Fibroblast of the conjunctiva (primary cell): ENCODE data around the gene PYY.
"Not testable (repeated sequence)": the region's sequence is repeated elsewhere in the genome, so short reads cannot be mapped to it uniquely, and the experiment has no call there.

Source experiments
- DNase-seq: peaks from one replicate; pipeline ENCODE4 v3.0.0-alpha.2; 2010; ENCODE audit warnings: low read depth

PYY gene

GRCh38 chr17:43945074-43945829, 8.5 kb downstream of the PYY start:
- no peak for DNase-seq

- DNase-seq: no peak
These were observed 11.6 kb downstream of the PYY start, which contains the start of gene PPY for GRCh38 chr17:43942051-43942685. Gene PPY (minus strand): TSS chr17:43942476. CDS start chr17:43941654, 822 bp downstream.

- no peak for DNase-seq
These were observed 13.1 kb downstream of the PYY start for GRCh38 chr17:43940630-43941029.

GRCh38 chr17:43939886-43940285, 13.9 kb downstream of the PYY start:
- DNase-seq: no peak

GRCh38 chr17:43939452-43939851, 14.3 kb downstream of the PYY start:
- not testable (repeated sequence) for DNase-seq

GRCh38 chr17:43938838-43939182, 14.9 kb downstream of the PYY start:
- no peak for DNase-seq

- DNase-seq: no peak
These were observed 17.3 kb downstream of the PYY start for GRCh38 chr17:43936434-43936833.

GRCh38 chr17:43935926-43936261, 17.8 kb downstream of the PYY start:
- no peak for DNase-seq

- no peak for DNase-seq
These were observed 18.4 kb downstream of the PYY start for GRCh38 chr17:43935204-43935925.

- no peak for DNase-seq
These were observed 20.8 kb downstream of the PYY start for GRCh38 chr17:43932923-43933322.

GRCh38 chr17:43932357-43932756, 21.4 kb downstream of the PYY start:
- DNase-seq: no peak

- DNase-seq: no peak
These were observed 22.6 kb downstream of the PYY start for GRCh38 chr17:43931062-43931571.

- DNase-seq: no peak
These were observed 25.1 kb downstream of the PYY start for GRCh38 chr17:43928609-43929008.

GRCh38 chr17:43927929-43928328, 25.8 kb downstream of the PYY start:
- DNase-seq: not testable (repeated sequence)

GRCh38 chr17:43927060-43927864, 26.5 kb downstream of the PYY start:
- no peak for DNase-seq

GRCh38 chr17:43924558-43924957, 29.2 kb downstream of the PYY start:
- DNase-seq: no peak

GRCh38 chr17:43920500-43921095, 33.1 kb downstream of the PYY start:
- no peak for DNase-seq

- DNase-seq: no peak
These were observed 35.7 kb downstream of the PYY start for GRCh38 chr17:43918026-43918389.

GRCh38 chr17:43917348-43918025, 36.3 kb downstream of the PYY start:
- DNase-seq: no peak

GRCh38 chr17:43917016-43917347, 36.8 kb downstream of the PYY start:
- DNase-seq: no peak

GRCh38 chr17:43916385-43916784, 37.4 kb downstream of the PYY start:
- DNase-seq: no peak
